ENCODE measurements around the gene HK2.
"Not testable (repeated sequence)": the region's sequence is repeated elsewhere in the genome, so short reads cannot be mapped to it uniquely, and the experiment has no call there.

Gene HK2

GRCh38 chr2:74843433-74843832, 9.5 kb downstream of the HK2 start:
- no peaks in the 10 kb centered on the region for H3K36me3 Mint-ChIP-seq (ENCODE audit: insufficient read depth)
- DNase-seq (ENCODE audit: low spot score in 2 of 2), result no peak
- H3K4me1 Mint-ChIP-seq, result peaks cover 22% of the 10 kb centered on the region
- H3K9me3 Mint-ChIP-seq, result no peaks in the 10 kb centered on the region
- no peak for ATAC-seq (replicated peaks; ENCODE audit: extremely low read depth, poor library complexity, severe bottlenecking)
- peaks cover 21% of the 10 kb centered on the region for H3K27me3 Mint-ChIP-seq
- H3K4me3 Mint-ChIP-seq, result no peak overlapping the region
- H3K27ac Mint-ChIP-seq (ENCODE audit: low read depth), result no peak overlapping the region

DNA sequence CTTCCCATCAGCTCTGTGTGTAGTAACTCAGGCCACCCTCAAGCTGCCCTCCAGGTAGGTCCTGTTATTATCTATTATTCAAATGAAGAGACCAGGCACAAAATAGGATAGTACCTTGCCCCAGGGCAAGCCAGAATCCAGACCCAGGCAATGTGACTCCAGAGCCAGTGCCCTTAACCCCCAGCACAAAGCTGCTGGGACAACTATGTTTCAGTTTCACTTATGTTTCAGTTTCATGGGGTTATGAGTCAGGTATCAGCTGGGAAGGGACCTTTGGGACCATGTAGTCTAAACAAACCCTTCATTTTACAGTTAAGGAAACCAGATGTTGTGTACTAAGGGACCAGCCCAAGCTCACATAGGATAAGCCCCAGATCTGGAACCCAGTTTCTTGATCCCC, 10.0 kb downstream of the HK2 start:
- Mint-ChIP-seq H3K27me3 (peaks cover 18% of the 10 kb centered on the region), H3K36me3 (ENCODE audit: insufficient read depth) (no peaks in the 10 kb centered on the region), H3K4me1 (peaks cover 26% of the 10 kb centered on the region), H3K27ac (ENCODE audit: low read depth) (no peak overlapping the region), H3K9me3 (no peaks in the 10 kb centered on the region), H3K4me3 (no peak overlapping the region)
- DNase-seq (ENCODE audit: low spot score in 2 of 2), result no peak
- ATAC-seq (replicated peaks; ENCODE audit: extremely low read depth, poor library complexity, severe bottlenecking), result no peak

GRCh38 chr2:74844752-74845151, 10.8 kb downstream of the HK2 start:
- ATAC-seq (replicated peaks; ENCODE audit: extremely low read depth, poor library complexity, severe bottlenecking) (no peak), DNase-seq (ENCODE audit: low spot score in 2 of 2) (no peak)
- no peaks in the 10 kb centered on the region for H3K36me3 Mint-ChIP-seq (ENCODE audit: insufficient read depth)
- peaks cover 18% of the 10 kb centered on the region for H3K27me3 Mint-ChIP-seq
- peaks cover 34% of the 10 kb centered on the region for H3K4me1 Mint-ChIP-seq
- H3K27ac Mint-ChIP-seq (ENCODE audit: low read depth), result no peak overlapping the region
- H3K4me3 Mint-ChIP-seq, result no peak overlapping the region
- no peaks in the 10 kb centered on the region for H3K9me3 Mint-ChIP-seq

DNA sequence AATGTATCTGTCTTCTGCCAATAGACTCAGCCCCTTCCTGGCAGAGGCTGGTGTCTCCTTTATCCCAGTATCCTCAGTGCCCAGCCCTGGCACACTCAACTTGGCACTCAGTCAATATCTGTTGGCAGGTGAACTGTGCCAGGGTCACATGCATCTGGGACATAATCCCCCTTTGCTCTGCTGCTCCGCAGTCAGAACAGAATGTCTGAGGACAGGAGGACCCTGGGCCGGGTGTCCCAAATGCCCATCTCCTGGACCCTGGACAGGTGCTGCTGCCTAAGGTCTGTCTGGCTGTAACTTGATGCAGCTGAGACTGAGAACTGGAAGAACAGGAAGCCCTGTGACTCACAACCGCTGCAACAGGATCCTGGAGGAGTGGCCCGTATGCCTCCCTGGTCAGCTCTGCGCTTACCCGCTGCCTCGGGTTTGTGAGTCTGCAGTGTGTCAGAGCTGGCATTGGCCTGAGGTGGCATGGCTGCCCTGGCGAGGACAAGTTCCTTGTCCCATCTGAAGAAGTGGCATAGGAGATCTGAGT, 11.4 kb downstream of the HK2 start:
- no peak for ATAC-seq (replicated peaks; ENCODE audit: extremely low read depth, poor library complexity, severe bottlenecking)
- Mint-ChIP-seq H3K27ac (ENCODE audit: low read depth) (no peak overlapping the region), H3K9me3 (no peaks in the 10 kb centered on the region), H3K4me3 (no peak overlapping the region), H3K36me3 (ENCODE audit: insufficient read depth) (no peaks in the 10 kb centered on the region), H3K27me3 (peaks cover 18% of the 10 kb centered on the region), H3K4me1 (peaks cover 39% of the 10 kb centered on the region)
- no peak for DNase-seq (ENCODE audit: low spot score in 2 of 2)

- ATAC-seq (replicated peaks; ENCODE audit: extremely low read depth, poor library complexity, severe bottlenecking) (no peak), DNase-seq (ENCODE audit: low spot score in 2 of 2) (no peak)
- Mint-ChIP-seq H3K4me3 (no peak overlapping the region), H3K27me3 (peaks cover 18% of the 10 kb centered on the region), H3K9me3 (no peaks in the 10 kb centered on the region), H3K4me1 (peaks cover 44% of the 10 kb centered on the region), H3K36me3 (ENCODE audit: insufficient read depth) (no peaks in the 10 kb centered on the region), H3K27ac (ENCODE audit: low read depth) (no peak overlapping the region)
These were observed 12.1 kb downstream of the HK2 start for GRCh38 chr2:74845991-74846390.

- Mint-ChIP-seq H3K4me3 (no peak overlapping the region), H3K36me3 (ENCODE audit: insufficient read depth) (no peaks in the 10 kb centered on the region), H3K27ac (ENCODE audit: low read depth) (no peak overlapping the region)
These were observed 12.6 kb downstream of the HK2 start for GRCh38 chr2:74846481-74846880.

GRCh38 chr2:74847070-74847858, 13.3 kb downstream of the HK2 start:
- H3K9me3 Mint-ChIP-seq, result no peaks in the 10 kb centered on the region
- DNase-seq (ENCODE audit: low spot score in 2 of 2), result no peak
- peaks cover 37% of the 10 kb centered on the region for H3K4me1 Mint-ChIP-seq
- H3K4me3 Mint-ChIP-seq, result no peak overlapping the region
- H3K27ac Mint-ChIP-seq (ENCODE audit: low read depth), result no peak overlapping the region
- no peak for ATAC-seq (replicated peaks; ENCODE audit: extremely low read depth, poor library complexity, severe bottlenecking)
- peaks cover 10% of the 10 kb centered on the region for H3K27me3 Mint-ChIP-seq
- no peaks in the 10 kb centered on the region for H3K36me3 Mint-ChIP-seq (ENCODE audit: insufficient read depth)

More at GRCh38 chr2:74846481-74846880, 12.6 kb downstream of the HK2 start:
- no peak for DNase-seq (ENCODE audit: low spot score in 2 of 2)
- Mint-ChIP-seq H3K27me3 (peaks cover 13% of the 10 kb centered on the region), H3K4me1 (peaks cover 41% of the 10 kb centered on the region), H3K9me3 (no peaks in the 10 kb centered on the region)
- ATAC-seq (replicated peaks; ENCODE audit: extremely low read depth, poor library complexity, severe bottlenecking), result no peak

DNA sequence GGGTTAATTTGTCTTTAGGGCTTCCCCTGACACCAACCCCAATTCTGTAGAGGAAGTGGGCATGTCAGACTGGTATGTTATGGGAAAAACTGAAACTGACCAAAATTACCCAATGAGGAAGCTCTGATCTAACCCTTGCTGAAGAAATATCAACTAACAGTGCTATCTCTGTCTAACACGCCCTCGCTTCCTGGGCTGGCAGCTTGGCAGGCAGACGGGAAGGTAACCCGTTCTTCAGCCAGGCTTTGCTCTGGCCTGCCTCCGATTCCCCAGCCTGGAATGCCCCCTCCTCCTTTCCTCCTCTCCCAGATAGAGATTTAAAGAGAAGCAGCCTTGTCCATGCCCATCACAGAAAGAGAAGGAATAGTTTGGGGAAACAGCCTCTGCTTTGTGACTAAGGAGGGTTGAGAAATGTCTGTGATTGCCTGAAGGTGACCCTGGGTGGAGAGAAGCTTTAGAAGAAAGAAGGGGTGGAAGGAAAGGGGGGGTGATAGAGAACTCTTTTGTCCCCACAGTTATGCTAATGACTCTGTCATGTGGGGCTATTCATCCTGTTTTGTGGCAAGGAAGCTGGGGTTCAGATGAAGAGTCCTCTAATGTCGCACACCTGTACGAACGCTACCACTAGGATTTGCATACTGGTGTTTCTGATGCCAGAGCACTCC, 15.4 kb downstream of the HK2 start:
- Mint-ChIP-seq H3K36me3 (ENCODE audit: insufficient read depth) (no peaks in the 10 kb centered on the region), H3K27me3 (no peaks in the 10 kb centered on the region), H3K4me1 (peaks cover 27% of the 10 kb centered on the region), H3K27ac (ENCODE audit: low read depth) (peak overlapping the region; percentile 90), H3K9me3 (no peaks in the 10 kb centered on the region), H3K4me3 (peak overlapping the region; percentile 51)
- DNase-seq (ENCODE audit: low spot score in 2 of 2), result peak; percentile 19 to 21
- ATAC-seq (replicated peaks; ENCODE audit: extremely low read depth, poor library complexity, severe bottlenecking), result peak; percentile 81

- peak overlapping the region; percentile 90 for H3K27ac Mint-ChIP-seq (ENCODE audit: low read depth)
- no peak for DNase-seq (ENCODE audit: low spot score in 2 of 2)
- ATAC-seq (replicated peaks; ENCODE audit: extremely low read depth, poor library complexity, severe bottlenecking), result no peak
- no peak overlapping the region for H3K4me3 Mint-ChIP-seq
- H3K4me1 Mint-ChIP-seq, result peaks cover 26% of the 10 kb centered on the region
- H3K27me3 Mint-ChIP-seq, result no peaks in the 10 kb centered on the region
- no peaks in the 10 kb centered on the region for H3K36me3 Mint-ChIP-seq (ENCODE audit: insufficient read depth)
- no peaks in the 10 kb centered on the region for H3K9me3 Mint-ChIP-seq
These were observed 16.7 kb downstream of the HK2 start for GRCh38 chr2:74850496-74851190.

DNA sequence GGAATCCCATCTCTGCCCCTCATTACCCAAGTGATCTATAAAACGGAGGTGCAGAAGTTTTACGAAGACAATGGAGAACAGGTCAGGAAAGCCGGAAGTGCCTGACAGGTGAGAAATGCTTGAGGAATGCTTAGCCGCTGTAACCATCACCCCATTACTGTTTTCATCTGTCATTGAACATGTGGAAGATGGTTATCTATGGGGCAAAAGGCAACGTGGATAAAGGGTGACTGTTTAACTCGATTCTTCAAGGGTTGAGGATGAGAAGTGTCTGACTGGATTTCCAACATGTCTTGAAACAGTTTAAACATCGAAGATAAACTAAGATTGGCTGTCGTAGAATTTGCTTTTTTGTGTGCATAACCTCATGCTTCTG, 17.3 kb downstream of the HK2 start:
- no peaks in the 10 kb centered on the region for H3K36me3 Mint-ChIP-seq (ENCODE audit: insufficient read depth)
- ATAC-seq (replicated peaks; ENCODE audit: extremely low read depth, poor library complexity, severe bottlenecking) (no peak), DNase-seq (ENCODE audit: low spot score in 2 of 2) (no peak)
- H3K9me3 Mint-ChIP-seq, result no peaks in the 10 kb centered on the region
- H3K4me3 Mint-ChIP-seq, result no peak overlapping the region
- H3K27me3 Mint-ChIP-seq, result no peaks in the 10 kb centered on the region
- no peak overlapping the region for H3K27ac Mint-ChIP-seq (ENCODE audit: low read depth)
- peaks cover 26% of the 10 kb centered on the region for H3K4me1 Mint-ChIP-seq

- H3K4me3 Mint-ChIP-seq; H3K36me3 Mint-ChIP-seq (ENCODE audit: insufficient read depth); ATAC-seq (replicated peaks; ENCODE audit: extremely low read depth, poor library complexity, severe bottlenecking); H3K27ac Mint-ChIP-seq (ENCODE audit: low read depth); DNase-seq (ENCODE audit: low spot score in 2 of 2); H3K27me3 Mint-ChIP-seq; H3K9me3 Mint-ChIP-seq: not testable (repeated sequence)
- peaks cover 26% of the 10 kb centered on the region for H3K4me1 Mint-ChIP-seq
These were observed 19.4 kb downstream of the HK2 start for GRCh38 chr2:74853360-74853759.

GRCh38 chr2:74854401-74854800, 20.5 kb downstream of the HK2 start:
- H3K27ac Mint-ChIP-seq (ENCODE audit: low read depth), result no peak overlapping the region
- H3K4me1 Mint-ChIP-seq, result peaks cover 18% of the 10 kb centered on the region
- no peaks in the 10 kb centered on the region for H3K36me3 Mint-ChIP-seq (ENCODE audit: insufficient read depth)
- no peaks in the 10 kb centered on the region for H3K9me3 Mint-ChIP-seq
- DNase-seq (ENCODE audit: low spot score in 2 of 2) (no peak), ATAC-seq (replicated peaks; ENCODE audit: extremely low read depth, poor library complexity, severe bottlenecking) (no peak)
- no peak overlapping the region for H3K4me3 Mint-ChIP-seq
- H3K27me3 Mint-ChIP-seq, result no peaks in the 10 kb centered on the region

Data from central memory CD8-positive, alpha-beta T cell (primary cell).